B cell (primary cell): ENCODE results near the gene BUB1B.

Experiments used
- CTCF ChIP-seq: fragments of 200-600 bp; IDR thresholded peaks from one replicate; pipeline ENCODE4 v1.8.0; 2022; ENCODE audit warnings: antibody characterized with exemption, mild to moderate bottlenecking
- EZH2 ChIP-seq: IDR thresholded peaks from 2 replicates; pipeline ENCODE4 v1.6.1; 2012; ENCODE audit warnings: borderline replicate concordance, low read depth, mild to moderate bottlenecking, moderate library complexity, low read length; ENCODE audit not compliant: insufficient read depth, poor library complexity, severe bottlenecking

- no peak for TF ChIP-seq EZH2
- TF ChIP-seq CTCF, result no peak
Observed at GRCh38 chr15:40234783-40235182, 73.9 kb downstream of the BUB1B start.
